Astrocyte (in vitro differentiated cells and primary cell): ENCODE data around the gene TMPRSS13. TPM values are rescaled to one million over a fixed set of nuclear protein-coding genes. Genes with fewer than 3 reads are reported as not detected.

Experiments used
- DNase-seq: peaks from one replicate; pipeline ENCODE4 v3.0.0-alpha.2; 2010; ENCODE audit warnings: low read depth
- FAIRE-seq: peaks from 2 replicates; lab custom pipeline; 2011; peaks lifted over from hg19 to GRCh38; lab: Jason Lieb, UNC
- H2AFZ ChIP-seq: 2 replicates; pipeline ENCODE4 v1.6.0; 2012; ENCODE audit warnings: low read depth, low read length, inconsistent platforms
- H3K27ac ChIP-seq: 2 replicates; pipeline ENCODE4 v1.5.1; 2011; ENCODE audit warnings: low read depth, low read length, inconsistent platforms
- H3K27me3 ChIP-seq: 2 replicates; pipeline ENCODE4 v1.6.0; 2011; ENCODE audit warnings: low read length, inconsistent platforms; ENCODE audit not compliant: insufficient read depth
- H3K36me3 ChIP-seq: 2 replicates; pipeline ENCODE4 v1.5.1; 2011; ENCODE audit warnings: low read length, inconsistent platforms; ENCODE audit not compliant: insufficient read depth
- H3K4me1 ChIP-seq: 2 replicates; pipeline ENCODE4 v1.5.1; 2011; ENCODE audit warnings: low read length, inconsistent platforms; ENCODE audit not compliant: insufficient read depth
- H3K4me2 ChIP-seq: 2 replicates; pipeline ENCODE4 v1.6.0; 2012; ENCODE audit warnings: low read length, inconsistent platforms
- H3K4me3 ChIP-seq: 2 replicates; pipeline ENCODE4 v1.5.1; 2011; ENCODE audit warnings: low read depth, mild to moderate bottlenecking, low read length, inconsistent platforms; ENCODE audit not compliant: insufficient read depth
- H3K79me2 ChIP-seq: 2 replicates; pipeline ENCODE4 v1.6.0; 2012; ENCODE audit warnings: mild to moderate bottlenecking, low read length, inconsistent platforms; ENCODE audit not compliant: insufficient read depth
- H3K9ac ChIP-seq: 2 replicates; pipeline ENCODE4 v1.6.0; 2012; ENCODE audit warnings: mild to moderate bottlenecking, low read length, inconsistent platforms
- H3K9me3 ChIP-seq: 2 replicates; pipeline ENCODE4 v1.5.1; 2012; ENCODE audit warnings: low read depth, mild to moderate bottlenecking, low read length, inconsistent platforms; ENCODE audit not compliant: insufficient read depth
- H4K20me1 ChIP-seq: 2 replicates; pipeline ENCODE4 v1.6.0; 2012; ENCODE audit warnings: low read length, inconsistent platforms; ENCODE audit not compliant: insufficient read depth
- H3K27ac Mint-ChIP-seq: one replicate; pipeline ENCODE4 v1.8.0; 2021; ENCODE audit warnings: mild to moderate bottlenecking, mixed read lengths; ENCODE audit not compliant: unreplicated experiment
- H3K27me3 Mint-ChIP-seq: one replicate; pipeline ENCODE4 v1.8.0; 2021; ENCODE audit warnings: low read depth, mixed read lengths; ENCODE audit not compliant: unreplicated experiment
- H3K36me3 Mint-ChIP-seq: one replicate; pipeline ENCODE4 v1.8.0; 2021; ENCODE audit warnings: low read depth, mixed read lengths; ENCODE audit not compliant: unreplicated experiment
- H3K4me1 Mint-ChIP-seq: one replicate; pipeline ENCODE4 v1.8.0; 2021; ENCODE audit warnings: low read depth, mixed read lengths; ENCODE audit not compliant: unreplicated experiment
- H3K4me3 Mint-ChIP-seq: one replicate; pipeline ENCODE4 v1.8.0; 2021; ENCODE audit warnings: mild to moderate bottlenecking, moderate library complexity, mixed read lengths; ENCODE audit not compliant: unreplicated experiment
- H3K9me3 Mint-ChIP-seq: one replicate; pipeline ENCODE4 v1.8.0; 2021; ENCODE audit warnings: mild to moderate bottlenecking, mixed read lengths; ENCODE audit not compliant: unreplicated experiment
- CTCF ChIP-seq: IDR thresholded peaks from 2 replicates; pipeline ENCODE4 v1.5.1; 2011; ENCODE audit warnings: low read depth, mild to moderate bottlenecking, inconsistent platforms, low read length, moderate library complexity; ENCODE audit not compliant: insufficient read depth
- EZH2 ChIP-seq: IDR thresholded peaks from 2 replicates; pipeline ENCODE4 v1.6.1; 2012; ENCODE audit warnings: mild to moderate bottlenecking, low read length, inconsistent platforms; ENCODE audit not compliant: insufficient read depth
- total RNA-seq: library from RNA; stranded (reverse); gene quantifications from 2 replicates; pipeline ENCODE4 v1.2.1, GENCODE V29; 2021

Gene TMPRSS13
- total RNA-seq, 1 donor from 2014 or later = 0.66 TPM

GRCh38 chr11:117862753-117863152, 66.4 kb downstream of the TMPRSS13 start:
- FAIRE-seq (no peak), DNase-seq (no peak)
- H3K27me3 ChIP-seq = no peaks in the 10 kb centered on the region
- Mint-ChIP-seq H3K27ac (no peak overlapping the region), H3K4me1 (peaks cover 1% of the 10 kb centered on the region), H3K36me3 (no peaks in the 10 kb centered on the region), H3K4me3 (no peak overlapping the region), H3K9me3 (no peaks in the 10 kb centered on the region), H3K27me3 (peaks cover 24% of the 10 kb centered on the region)
- H2AFZ ChIP-seq = no peak overlapping the region
- H3K36me3 ChIP-seq = no peaks in the 10 kb centered on the region
- H3K27ac ChIP-seq = no peak overlapping the region
- no peak overlapping the region for H3K4me3 ChIP-seq
- no peak overlapping the region for H3K9ac ChIP-seq
- TF ChIP-seq CTCF = no peak
- TF ChIP-seq EZH2 = no peak
- no peaks in the 10 kb centered on the region for H3K79me2 ChIP-seq
- H3K4me1 ChIP-seq = no peaks in the 10 kb centered on the region
- H3K4me2 ChIP-seq = no peak overlapping the region
- no peaks in the 10 kb centered on the region for H3K9me3 ChIP-seq
- no peaks in the 10 kb centered on the region for H4K20me1 ChIP-seq

- no peak overlapping the region for H3K27ac Mint-ChIP-seq
These were observed 67.0 kb downstream of the TMPRSS13 start for GRCh38 chr11:117862019-117862725.

More at GRCh38 chr11:117862019-117862725, 67.0 kb downstream of the TMPRSS13 start:
- H3K4me1 ChIP-seq = no peaks in the 10 kb centered on the region
- no peaks in the 10 kb centered on the region for H4K20me1 ChIP-seq
- no peak overlapping the region for H3K4me3 ChIP-seq
- Mint-ChIP-seq H3K36me3 (no peaks in the 10 kb centered on the region), H3K9me3 (no peaks in the 10 kb centered on the region), H3K4me1 (peaks cover 1% of the 10 kb centered on the region), H3K4me3 (no peak overlapping the region), H3K27me3 (peaks cover 19% of the 10 kb centered on the region)
- H3K9ac ChIP-seq = no peak overlapping the region
- no peaks in the 10 kb centered on the region for H3K27me3 ChIP-seq
- no peaks in the 10 kb centered on the region for H3K79me2 ChIP-seq
- TF ChIP-seq CTCF = no peak
- no peak for TF ChIP-seq EZH2
- no peak overlapping the region for H2AFZ ChIP-seq
- DNase-seq (no peak), FAIRE-seq (no peak)
- no peaks in the 10 kb centered on the region for H3K9me3 ChIP-seq
- H3K36me3 ChIP-seq = no peaks in the 10 kb centered on the region
- no peak overlapping the region for H3K27ac ChIP-seq
- no peak overlapping the region for H3K4me2 ChIP-seq
